Non-pigmented ciliary epithelial cell (primary cell): ENCODE data around the gene TMEM121B.

Experiments used
- DNase-seq: peaks from one replicate; pipeline ENCODE4 v3.0.0-alpha.2; 2010; ENCODE audit warnings: low read depth

TMEM121B gene

DNA sequence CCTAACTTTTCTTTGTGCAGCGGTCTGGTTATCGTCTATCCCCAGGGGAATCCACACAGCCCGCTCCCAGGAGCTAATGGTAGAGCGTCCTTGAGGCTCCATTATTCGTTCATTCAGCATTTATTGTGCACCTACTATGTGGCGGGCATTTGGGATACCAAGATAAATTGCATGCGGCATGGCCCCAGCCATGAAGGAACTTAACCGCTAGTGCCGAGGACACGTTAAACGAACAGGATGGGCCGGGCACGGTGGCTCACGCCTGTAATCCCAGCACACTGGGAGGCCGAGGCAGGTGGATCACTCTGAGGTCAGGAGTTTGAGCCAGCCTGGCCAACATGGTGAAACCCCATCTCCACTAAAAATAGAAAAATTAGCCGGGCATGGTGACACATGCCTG is 11.2 kb downstream of the TMEM121B start:
- no peak for DNase-seq

GRCh38 chr22:17109113-17109865 is 11.9 kb downstream of the TMEM121B start:
- no peak for DNase-seq

DNA sequence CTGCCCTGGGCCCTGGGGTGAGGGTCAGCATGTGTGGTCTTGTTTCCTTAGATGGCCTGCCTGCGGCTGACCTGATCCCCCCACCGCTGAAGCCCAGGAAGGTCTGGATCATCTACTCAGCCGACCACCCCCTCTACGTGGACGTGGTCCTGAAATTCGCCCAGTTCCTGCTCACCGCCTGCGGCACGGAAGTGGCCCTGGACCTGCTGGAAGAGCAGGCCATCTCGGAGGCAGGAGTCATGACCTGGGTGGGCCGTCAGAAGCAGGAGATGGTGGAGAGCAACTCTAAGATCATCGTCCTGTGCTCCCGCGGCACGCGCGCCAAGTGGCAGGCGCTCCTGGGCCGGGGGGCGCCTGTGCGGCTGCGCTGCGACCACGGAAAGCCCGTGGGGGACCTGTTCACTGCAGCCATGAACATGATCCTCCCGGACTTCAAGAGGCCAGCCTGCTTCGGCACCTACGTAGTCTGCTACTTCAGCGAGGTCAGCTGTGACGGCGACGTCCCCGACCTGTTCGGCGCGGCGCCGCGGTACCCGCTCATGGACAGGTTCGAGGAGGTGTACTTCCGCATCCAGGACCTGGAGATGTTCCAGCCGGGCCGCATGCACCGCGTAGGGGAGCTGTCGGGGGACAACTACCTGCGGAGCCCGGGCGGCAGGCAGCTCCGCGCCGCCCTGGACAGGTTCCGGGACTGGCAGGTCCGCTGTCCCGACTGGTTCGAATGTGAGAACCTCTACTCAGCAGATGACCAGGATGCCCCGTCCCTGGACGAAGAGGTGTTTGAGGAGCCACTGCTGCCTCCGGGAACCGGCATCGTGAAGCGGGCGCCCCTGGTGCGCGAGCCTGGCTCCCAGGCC is 12.7 kb downstream of the TMEM121B start:
- DNase-seq: no peak

DNA sequence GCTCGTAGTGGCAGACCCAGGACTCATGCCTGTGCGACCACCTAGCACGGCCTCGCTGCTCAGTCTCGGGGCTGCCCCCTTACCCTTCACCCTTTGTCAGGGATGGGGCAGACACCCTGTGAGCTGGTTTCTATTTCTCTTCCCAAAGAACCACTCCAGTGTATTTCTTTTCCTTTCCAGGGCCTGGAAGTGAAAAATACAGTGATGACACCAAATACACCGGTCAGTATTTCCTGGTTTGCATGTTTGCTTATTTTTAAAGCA is 13.7 kb downstream of the TMEM121B start:
- DNase-seq: no peak

- no peak for DNase-seq
Measured at GRCh38 chr22:17106785-17107546, 14.2 kb downstream of the TMEM121B start.

- DNase-seq: no peak
Measured at GRCh38 chr22:17106161-17106784, 14.9 kb downstream of the TMEM121B start.

- no peak for DNase-seq
Measured at GRCh38 chr22:17105143-17106129, 15.7 kb downstream of the TMEM121B start.

DNA sequence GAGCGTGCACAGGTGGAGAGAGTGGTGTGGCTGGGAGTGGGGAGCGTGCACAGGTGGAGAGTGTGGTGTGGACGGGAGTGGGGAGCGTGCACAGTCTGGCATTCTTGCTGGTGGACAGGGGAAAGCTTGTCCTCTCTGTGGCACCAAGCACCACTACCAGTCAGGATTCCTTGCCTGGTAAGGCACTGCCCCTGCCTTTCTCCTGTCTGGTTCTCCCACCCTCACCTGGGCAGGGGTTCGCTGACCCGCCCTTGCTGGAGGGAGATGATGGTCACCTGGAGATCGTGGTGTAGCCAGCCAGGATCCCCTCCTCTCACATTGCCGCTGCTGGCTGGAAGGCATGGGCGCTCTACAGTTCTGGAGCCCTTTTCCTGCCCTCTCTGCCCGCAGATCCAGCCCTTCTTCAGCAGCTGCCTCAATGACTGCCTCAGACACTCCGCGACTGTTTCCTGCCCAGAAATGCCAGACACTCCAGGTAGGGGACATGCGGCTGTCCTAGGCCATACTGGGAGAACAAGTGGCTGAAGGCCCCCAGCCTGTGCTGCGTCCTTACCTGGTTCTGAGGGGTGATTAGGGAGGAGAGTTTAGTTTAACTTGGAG is 16.7 kb downstream of the TMEM121B start:
- no peak for DNase-seq

DNA sequence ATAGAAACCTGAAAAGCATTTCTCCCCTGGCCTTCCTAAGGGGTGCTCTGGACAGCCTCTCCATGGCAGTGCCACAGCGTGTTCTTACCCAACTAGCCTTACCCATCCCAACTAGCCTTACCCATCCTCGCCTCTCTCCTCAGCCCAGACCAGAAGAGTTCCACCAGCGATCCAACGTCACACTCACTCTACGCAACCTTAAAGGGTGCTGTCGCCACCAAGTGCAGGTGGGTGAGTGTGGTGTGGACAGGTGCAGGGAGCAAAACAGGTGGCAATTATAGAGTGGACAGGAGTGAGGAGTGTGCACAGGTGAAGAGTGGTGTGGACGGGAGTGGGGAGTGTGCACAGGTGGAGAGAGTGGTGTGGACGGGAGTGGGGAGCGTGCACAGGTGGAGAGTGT is 17.8 kb downstream of the TMEM121B start:
- DNase-seq: no peak

DNA sequence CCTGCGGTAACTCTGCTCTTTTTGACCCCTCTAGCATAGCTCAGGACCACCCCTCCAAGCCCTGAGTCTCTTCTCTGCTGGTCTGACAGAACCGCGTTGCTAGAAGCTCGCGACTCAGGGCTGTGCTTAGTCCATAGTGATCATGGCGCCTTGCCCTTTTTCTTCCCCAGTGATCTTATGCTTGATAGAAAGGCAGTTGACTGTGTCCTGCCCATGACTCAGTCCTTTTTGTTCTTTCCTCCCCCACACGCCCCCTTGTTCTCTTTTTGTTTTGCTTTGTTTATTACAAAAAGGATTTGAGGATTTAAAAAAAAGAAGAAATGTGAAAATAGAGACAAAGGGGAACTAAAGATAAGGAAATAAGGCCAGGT is 18.9 kb downstream of the TMEM121B start:
- no peak for DNase-seq

- no peak for DNase-seq
Measured at GRCh38 chr22:17101475-17102296, 19.5 kb downstream of the TMEM121B start.

GRCh38 chr22:17100621-17101020 is 20.5 kb downstream of the TMEM121B start:
- no peak for DNase-seq

DNA sequence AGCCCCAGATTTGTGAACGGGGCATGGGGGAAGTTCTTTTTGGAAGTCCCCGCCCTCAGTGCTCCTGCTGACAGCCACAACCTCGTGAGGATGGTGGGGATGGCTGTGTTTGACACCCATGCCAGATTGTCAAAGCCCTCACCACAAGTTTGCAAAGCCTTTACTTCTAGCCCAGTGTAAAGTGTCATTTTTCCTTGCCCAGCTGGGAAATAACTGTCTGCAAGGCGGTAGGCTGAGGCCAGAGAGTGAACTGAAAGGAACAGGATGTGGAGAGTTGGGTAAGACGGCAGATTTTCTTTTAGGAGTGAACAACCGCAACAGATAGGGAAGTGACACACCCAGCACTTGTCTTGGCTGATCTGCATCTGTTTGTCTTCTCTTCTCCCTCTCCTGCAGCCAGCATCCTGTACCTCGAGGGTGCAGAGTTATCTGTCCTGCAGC is 22.8 kb downstream of the TMEM121B start:
- no peak for DNase-seq

DNA sequence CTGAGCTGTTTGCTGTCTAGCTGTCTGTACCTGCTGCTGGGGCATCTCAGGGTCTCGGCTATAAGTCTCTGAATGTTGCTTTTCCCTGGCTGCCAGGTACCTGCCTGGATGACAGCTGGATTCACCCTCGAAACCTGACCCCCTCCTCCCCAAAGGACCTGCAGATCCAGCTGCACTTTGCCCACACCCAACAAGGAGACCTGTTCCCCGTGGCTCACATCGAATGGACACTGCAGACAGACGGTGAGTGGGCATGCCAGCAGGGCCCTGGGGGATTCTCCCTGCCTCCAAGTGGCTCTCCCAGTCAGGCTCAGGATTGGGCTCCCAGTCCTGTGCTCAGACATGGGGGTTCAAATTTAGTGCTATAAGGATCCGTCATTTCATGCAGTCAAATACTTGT is 23.5 kb downstream of the TMEM121B start:
- DNase-seq: no peak

DNA sequence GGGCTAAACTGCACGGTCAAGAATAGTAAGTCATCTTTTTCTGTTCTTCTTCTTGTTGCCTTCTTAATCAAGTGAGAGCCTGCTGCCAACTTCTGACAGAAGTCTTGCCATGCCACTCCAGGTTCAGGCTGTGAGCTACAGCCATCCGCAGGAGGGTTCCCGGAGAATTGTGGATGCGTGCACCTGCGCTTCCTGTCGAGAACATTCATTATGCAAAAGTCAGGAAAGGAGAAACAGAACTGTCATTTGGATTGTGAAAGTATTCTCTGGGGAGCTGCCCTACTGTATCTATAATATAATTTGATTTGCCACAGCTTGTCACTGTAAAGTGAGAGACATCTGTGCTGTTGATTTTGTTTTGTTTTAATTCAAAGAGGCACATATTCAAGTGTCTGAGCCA is 24.1 kb downstream of the TMEM121B start:
- no peak for DNase-seq

DNA sequence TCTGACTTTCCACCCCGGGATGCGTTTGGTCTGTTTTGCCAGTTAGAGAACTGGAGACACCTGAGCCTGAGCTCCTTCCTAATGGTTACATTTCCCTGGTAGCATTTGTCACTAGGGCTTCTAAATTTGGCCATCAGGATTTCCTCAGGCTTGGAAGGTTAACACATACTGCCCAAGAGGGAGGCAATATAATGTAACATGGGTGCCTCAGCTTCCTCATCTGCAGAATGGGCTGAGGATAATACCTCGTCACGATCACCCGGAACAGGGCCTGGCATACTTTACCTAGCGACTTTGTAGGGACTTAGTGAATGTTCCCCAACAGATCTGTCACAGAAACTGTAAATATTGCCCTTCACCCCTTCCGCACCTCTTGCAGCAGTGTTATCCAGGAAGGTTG is 25.1 kb downstream of the TMEM121B start:
- no peak for DNase-seq

- DNase-seq: no peak
Measured at GRCh38 chr22:17095538-17095937, 25.6 kb downstream of the TMEM121B start.

- no peak for DNase-seq
Measured at GRCh38 chr22:17093081-17093480, 28.1 kb downstream of the TMEM121B start.

GRCh38 chr22:17091851-17092250 is 29.3 kb downstream of the TMEM121B start:
- no peak for DNase-seq

DNA sequence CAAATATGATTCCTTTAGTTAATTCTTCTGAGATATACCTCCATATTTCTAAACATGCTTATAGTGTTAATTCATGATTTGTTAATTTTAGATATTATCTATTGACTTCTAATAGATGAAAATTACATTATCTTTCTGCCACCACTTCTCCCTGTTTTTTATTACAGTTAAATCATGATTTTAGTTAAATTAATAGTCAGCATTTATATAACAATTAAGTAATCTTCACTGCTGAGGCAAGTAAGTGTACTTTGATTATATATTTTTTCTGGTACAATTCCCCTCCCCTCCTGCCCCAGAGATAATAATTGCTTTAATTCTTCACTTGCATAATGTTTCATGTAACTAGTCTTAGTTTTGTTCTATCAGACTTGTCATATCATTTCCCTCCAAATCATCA is 30.6 kb downstream of the TMEM121B start:
- no peak for DNase-seq
